Brain pericyte (primary cell): ENCODE results near the gene AKAP4.

Experiments
- DNase-seq: peaks from one replicate; pipeline ENCODE4 v3.0.0-alpha.2; 2012; ENCODE audit warnings: low read depth, low spot score

AKAP4 gene, protein sequence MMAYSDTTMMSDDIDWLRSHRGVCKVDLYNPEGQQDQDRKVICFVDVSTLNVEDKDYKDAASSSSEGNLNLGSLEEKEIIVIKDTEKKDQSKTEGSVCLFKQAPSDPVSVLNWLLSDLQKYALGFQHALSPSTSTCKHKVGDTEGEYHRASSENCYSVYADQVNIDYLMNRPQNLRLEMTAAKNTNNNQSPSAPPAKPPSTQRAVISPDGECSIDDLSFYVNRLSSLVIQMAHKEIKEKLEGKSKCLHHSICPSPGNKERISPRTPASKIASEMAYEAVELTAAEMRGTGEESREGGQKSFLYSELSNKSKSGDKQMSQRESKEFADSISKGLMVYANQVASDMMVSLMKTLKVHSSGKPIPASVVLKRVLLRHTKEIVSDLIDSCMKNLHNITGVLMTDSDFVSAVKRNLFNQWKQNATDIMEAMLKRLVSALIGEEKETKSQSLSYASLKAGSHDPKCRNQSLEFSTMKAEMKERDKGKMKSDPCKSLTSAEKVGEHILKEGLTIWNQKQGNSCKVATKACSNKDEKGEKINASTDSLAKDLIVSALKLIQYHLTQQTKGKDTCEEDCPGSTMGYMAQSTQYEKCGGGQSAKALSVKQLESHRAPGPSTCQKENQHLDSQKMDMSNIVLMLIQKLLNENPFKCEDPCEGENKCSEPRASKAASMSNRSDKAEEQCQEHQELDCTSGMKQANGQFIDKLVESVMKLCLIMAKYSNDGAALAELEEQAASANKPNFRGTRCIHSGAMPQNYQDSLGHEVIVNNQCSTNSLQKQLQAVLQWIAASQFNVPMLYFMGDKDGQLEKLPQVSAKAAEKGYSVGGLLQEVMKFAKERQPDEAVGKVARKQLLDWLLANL

DNA sequence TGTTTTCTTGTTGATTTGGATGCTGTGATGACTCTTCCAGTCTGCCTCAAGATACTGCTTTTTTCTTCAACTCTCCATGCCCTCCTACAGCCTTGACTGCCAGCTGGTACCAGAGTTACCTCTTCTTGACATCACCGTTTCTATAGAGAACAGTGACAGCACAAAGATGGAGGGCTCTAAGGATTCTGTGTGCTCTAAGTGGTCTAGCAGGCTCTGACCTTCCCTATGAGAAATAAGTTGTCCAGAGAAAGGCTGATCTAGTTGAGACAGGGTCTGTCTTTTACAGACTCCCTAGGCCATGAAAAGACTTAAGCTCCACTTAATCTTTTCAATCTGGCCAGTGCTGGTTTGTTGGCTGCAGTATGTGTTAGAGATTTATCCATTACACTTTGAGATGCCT is at the start of gene AKAP4:
Gene AKAP4, minus strand, starts transcription at position 101 of the 400 bp plus-strand sequence. CDS start 118 bp downstream, outside the sequence.
- no peak for DNase-seq

DNA sequence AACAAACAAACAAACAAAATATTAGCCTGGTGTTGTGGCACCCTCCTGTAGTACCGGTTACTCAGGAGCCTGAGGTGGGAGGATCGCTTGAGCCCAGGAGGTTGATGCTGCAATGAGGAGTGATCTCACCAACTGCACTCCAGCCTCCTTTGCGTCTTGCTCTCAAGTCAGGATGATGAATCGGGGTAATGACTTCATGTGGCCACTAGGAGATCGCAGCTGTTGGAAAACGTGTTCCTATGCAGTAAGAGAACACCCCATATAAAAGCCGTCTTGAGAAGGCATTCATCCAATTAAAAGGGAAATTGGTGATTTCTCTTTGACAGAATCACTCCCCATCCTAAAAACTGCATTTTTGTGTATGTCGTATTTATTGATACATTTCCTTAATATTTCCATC is 10.7 kb upstream of the AKAP4 start:
- no peak for DNase-seq

DNA sequence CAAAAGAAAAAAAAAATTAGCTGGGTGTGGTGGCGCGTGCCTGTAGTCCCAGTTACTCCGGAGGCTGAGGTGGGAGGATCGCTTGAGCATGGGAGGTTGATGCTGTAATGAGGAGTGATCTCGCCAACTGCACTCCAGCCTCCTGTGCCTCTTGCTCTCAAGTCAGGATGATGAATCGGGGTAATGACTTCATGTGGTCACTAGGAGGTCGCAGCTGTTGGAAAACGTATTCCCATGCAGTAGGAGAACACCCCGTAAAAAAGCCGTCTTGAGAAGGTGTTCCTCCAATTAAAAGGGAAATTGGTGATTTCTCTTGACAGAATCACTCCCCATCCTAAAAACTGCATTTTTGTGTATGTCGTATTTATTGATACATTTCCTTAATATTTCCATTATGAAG is 5.9 kb upstream of the AKAP4 start:
- no peak for DNase-seq

DNA sequence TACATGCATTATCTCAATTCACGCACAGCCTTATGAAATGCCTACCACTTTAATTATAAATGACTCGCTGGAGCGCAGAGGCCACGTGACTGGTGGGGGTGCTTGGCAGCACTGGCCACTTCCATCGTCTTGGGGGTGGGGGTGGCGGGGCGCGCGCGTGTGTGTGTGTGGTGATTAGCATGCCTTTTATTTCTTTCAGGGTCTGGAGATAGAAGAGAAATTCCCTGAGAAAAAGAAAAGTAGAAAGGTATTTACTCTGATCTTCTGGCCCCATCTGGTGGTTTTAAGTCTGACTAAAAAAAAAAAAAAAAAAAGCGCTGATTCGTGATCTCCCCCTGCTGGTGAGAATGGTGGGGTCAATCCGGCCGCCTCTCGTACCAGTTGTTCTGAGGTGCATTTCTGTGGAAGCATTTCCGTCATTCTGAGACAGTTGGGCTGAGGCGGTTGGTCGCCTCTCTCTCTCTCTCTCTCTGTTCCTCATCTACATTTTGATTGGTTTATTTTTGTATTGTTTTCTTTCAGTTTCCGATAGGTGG is 3.6 kb upstream of the AKAP4 start, which contains the start of gene CCNB3:
Gene CCNB3, plus strand, starts transcription at position 402 of the 536 bp plus-strand sequence. CDS start 80,399 bp downstream, outside the sequence.
- DNase-seq = peak; percentile 5

DNA sequence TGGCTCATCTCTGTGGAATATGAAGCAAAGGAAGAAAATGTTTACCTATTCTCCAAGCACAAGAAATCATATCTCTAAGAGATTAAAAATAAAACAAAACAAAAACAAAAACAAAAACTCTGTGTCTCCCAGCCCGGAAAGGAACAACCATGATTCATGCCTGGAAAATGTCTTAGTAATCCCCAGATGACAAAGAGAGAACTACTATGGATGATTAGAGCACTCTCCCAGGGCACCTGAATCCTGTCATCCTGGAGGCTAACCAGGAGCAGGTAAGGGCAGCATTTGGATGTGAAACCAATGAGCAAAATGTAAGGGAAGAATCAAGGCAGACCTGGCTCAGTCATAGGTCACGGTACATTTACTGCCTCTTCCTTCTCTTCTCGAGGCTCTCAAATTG is 1.7 kb upstream of the AKAP4 start:
- DNase-seq = no peak

DNA sequence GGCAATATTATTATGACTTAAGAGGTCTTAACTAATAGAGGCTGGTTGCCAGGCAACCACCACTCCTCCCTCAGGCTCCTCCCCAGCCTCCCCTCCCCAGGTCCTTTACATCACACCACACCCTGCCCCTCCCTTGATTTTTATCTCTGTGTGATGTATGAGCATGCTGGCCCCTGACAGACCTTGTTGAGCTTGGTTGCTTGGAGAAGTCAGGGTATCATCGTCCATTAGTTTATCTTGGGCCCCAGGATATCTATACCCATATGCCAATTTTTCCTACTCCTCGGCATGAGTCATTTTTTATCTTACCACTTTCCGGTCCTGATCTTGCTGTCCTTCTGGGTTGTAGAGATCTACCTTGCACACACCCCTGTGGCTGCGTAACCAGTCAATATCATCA is 2.5 kb downstream of the AKAP4 start:
- no peak for DNase-seq

DNA sequence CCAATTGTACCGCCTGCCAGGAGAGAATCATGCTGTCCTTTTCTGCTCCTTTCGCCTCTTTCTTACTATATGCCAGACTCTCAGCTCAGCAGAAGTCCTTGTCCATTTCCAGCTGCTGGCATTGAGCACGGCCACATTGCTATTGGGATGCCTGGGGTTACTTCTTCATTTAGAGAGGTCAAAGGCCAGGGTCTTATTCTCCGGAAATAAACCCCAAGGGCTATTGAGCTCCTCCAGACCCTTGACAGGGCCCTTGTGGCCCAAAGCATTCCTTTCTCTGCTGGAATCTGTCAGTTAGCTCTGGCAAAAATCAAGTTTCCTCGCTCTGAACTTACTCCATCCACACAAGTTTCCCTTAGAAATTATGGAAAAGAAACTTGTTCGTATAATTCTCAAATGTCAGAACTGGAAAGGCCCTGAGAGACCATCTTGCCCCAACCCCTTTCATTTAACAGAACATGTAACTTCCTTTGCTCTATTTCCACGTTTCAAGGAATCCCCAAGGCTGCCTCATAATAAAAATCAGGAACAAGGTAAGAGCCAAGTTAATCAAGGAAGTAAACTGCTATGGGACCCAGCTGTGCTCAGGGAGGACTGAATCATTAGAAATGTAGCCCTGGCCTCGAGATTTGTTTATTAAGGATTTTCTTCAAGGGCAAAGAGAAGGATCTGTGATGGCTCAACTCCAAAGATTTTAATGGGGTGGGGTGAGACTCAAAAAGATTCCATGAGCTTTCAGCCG is 11.8 kb downstream of the AKAP4 start:
- DNase-seq = no peak

DNA sequence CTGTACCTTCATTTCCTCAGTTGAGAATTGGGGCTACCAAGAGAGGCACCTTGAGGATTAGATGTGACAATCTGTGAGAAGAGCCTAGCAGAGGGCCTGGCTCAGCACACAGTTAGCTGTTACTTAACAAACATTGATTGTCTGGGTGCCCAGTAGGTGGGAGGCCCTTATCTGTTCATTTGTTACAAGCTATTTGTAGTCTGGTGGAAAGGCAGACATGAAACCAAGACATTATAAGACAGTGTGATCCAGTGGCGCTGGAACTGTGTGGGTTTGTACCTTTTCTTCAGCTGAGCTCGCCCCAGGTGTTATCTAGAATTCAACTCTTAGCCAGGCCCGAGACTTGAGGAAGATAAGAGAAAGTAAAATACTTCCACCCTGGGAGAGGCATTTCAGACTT is 16.9 kb downstream of the AKAP4 start:
- DNase-seq = no peak

DNA sequence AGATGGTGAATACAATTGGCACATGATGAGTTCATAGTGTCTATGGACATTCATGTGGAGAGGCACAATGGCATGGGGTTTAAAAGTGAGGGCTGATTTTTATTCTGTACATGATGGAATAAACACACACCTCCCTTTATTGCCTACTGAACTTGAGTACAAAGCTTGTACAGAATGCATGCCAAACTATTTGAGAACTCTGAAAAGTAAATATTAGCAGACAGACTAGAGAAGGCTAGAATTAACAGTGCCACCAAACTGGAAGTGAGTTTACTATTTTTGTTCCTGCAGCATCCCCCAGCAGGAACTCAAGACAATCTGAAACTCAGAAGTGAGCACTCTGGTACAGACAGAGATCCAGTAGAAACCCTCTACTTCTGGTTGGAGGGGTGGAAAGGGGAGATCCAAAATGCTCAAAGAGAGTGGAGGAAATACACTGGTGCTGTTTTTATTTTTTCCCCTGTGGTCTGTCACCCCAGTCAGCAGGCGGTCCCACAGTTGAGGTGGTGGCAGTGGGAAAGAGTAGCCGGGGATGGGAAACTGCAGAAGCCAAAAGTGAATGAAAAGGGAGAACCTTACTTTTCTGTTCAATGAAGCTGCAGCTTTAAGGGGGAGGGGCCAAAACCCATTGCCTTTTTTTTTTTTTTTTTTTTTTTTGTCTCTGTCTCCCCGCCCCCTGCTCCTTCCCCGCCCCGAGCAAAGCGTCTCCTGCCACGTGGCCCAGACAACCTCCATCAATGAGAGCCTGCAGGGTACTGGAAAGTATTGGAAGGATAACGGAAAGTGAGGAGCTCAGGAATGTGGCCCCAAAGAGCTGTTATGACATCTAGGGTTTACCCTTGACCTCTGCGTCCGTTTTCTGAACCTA is 20.5 kb downstream of the AKAP4 start:
- no peak for DNase-seq

DNA sequence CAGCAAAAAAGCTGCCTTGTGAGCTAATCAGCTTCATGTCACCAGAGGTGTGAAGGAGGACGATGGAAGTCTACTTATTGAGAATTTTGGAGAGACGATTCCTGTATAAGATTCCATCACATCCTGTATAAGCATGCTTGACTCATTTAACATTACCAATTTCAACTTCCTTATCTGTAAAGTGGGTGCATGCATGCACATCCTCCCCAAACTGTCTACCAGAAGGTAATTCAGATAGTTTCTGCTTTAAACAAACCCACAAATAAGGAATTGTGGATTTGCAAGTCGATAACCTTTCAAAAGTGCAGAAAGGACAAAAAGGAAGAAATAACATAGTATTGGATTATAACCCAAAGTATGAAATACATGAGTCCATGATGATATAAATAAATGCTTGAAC is 31.1 kb downstream of the AKAP4 start:
- DNase-seq = no peak

DNA sequence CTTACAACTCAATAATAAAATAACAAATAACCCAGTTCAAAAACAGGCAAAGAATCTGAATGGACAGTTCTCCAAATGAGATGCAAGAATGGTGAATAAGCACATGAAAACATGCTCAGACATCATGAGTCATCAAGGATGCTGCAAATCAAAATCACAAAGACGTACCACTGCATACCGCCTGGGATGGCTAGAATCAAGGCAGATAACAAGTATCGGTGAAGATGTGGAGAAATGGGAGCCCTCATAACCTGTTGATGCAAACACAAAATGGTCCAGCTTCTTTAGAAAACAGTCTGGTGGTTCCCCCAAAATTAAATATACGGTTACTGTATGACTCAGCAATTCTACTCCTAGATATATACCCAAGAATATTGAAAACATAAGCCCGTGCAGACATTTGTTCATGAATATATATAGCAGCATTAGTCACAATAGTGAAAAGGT is 32.5 kb downstream of the AKAP4 start:
- no peak for DNase-seq

DNA sequence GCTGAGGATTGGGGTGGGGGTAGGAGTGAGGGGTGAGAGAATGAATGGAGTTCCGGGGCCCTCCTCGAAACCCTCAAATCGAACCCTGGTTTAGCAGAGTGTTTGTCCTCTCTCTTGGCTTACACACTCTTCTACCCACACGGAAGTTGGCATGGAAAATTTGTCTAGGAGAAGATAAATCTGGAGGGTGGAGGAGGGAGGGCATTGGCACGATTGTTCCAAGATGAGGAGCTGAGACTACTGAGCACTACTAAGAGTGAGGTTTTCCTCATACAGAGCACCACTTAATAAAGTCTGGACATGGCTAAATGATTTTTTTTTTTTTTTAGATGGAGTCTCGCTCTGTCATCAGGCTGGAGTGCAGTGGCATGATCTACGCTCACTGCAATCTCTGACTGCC is 33.4 kb downstream of the AKAP4 start:
- no peak for DNase-seq

DNA sequence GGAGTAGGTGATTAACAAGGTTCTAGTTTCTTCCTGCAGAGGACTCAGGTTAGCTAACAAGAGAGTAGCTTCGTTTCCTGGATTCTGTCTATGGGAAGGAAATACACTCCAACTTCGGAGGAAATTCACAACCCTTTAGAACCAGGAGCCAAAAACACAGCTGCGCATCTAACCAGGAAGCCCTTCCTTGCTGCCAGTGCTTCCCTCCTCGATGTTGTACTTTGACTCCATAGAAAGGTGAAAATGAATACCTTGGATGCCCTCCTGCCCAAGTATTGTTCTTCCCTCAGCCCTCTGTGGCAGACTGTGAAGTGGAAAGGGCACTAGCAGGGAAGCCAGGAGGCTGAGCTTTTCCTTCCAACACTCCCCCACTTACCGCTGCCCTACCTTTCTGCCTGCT is 35.1 kb downstream of the AKAP4 start:
- no peak for DNase-seq

DNA sequence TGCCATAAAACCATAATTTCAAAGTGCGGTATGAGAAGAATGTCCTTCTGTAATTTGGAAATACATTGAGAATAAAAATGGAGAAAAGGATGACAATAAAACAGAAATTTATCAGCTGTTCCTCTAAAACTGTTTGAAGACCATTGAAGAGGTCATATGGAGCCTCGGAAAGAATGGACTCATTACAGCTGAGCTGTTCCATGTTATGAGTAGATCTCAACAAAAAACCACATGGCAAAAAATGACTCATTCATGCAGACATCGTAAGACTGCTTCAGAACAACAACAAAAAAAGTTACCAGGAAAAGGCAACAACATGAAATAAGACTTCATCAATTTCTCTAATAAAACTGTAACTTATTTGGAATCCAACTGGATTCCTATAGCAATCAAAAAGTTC is 39.7 kb downstream of the AKAP4 start:
- DNase-seq = no peak

DNA sequence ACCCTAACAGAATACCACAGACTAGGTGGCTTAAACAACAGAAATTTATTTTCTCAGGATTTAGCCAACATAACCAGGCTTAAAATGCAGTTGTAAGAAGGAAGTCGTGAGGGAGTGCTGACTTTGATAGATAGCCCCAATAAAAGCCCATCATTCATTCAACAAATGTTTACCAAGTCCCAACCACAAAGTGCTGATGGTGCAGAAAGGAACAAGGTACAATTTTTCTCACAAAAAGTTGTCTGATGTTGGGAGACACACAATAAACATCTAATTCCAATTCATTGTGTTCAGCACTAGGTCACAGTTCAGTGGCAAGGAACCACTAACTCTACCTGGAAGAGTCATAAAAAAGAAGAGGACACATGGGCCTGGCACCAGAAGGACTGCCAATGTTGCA is 42.2 kb downstream of the AKAP4 start:
- no peak for DNase-seq

DNA sequence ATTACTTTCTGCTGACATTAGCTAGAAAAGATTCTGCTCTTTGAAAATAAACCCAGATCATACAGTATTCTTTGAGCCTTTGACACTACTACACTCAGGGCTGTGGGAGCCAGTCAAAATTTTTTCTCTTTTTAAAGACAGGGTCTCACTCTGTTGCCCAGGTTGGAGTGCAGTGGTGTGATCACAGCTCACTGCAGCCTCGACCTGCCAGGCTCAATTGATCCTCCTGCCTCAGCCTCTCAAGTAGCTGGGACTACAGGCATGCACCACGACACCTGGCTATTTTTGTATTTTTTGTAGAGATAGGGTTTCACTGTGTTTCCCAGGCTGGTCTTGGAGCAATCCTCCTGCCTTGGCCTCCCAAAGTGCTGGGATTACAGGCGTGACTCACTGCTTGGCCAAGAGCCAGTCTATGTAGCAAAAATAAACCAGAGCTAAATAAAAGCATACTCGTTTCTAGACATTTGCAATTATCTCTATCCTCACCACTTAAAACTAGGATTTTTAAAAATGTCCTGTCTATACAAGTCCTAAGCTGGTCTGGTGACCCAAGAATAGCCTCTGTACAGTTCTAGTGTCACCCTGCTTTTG is 43.2 kb downstream of the AKAP4 start:
- no peak for DNase-seq

DNA sequence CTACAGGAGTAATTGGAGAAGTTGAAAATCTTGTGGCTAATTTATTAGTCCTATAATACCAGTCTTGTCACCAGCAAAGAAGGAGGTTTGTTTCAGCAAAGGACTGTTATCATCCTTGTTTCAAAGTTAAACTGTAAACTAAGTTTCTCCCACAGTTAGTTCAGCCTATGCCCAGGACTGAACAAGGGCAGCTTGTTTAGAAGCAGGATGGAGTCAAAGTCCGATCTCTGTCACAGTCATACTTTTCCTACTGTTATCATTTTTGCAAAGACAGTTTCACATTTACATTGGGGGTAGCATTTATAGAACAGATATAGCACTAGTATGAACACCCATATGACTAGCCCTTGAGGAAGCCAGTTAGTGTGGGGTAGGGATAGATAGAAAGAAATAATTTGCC is 46.4 kb downstream of the AKAP4 start:
- DNase-seq = no peak

DNA sequence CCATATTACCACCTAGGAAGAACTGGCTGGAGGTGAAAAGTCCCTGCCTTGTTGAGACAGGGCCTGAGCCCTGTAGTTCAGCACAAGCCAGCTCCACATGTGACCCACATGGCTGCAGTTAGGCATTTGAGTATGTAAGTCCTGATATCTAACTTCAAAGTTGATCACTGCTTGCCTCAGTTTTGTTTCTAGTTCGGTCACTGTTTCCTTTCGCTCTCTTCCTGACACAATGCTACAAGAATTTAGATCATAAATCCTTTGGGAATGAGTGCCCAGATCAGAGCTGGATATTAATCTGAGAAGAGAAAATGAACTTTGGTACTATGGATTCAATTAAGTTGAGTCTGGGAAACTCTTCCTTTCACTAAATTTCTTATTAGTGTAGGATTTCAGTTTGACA is 48.4 kb downstream of the AKAP4 start:
- no peak for DNase-seq

DNA sequence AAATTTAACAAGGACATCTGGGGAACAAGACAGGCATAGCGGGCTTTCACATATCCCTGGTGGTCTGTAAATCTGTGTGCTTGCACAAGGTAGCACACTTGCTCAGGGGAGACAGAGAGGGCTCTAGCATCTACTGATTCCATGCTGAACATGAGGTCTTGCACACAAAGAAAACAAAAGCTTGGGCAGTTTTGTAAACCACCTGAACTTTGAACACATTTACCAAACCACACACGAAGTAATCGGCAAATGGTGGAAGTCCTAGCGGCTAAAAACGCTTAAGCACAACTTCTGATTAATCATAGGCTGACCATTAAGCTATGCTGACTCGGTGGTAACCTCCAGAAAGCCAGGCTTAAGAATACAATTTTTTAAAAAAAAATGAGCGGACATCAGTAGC is 52.8 kb downstream of the AKAP4 start:
- no peak for DNase-seq
